Uterus (tissue), 4 donors: Measurements from ENCODE around the gene DCST1. TPM values are rescaled to one million over a fixed set of nuclear protein-coding genes. Genes with fewer than 3 reads are reported as not detected.

ENCODE experiments used
- DNase-seq, 2 donors: peaks; one replicate each; pipeline ENCODE4 v3.0.0-alpha.2; 2019 to 2020
- H3K27ac ChIP-seq, 2 donors: fragments of 200-600 bp; sonication (generic); 1 replicate in 1 of 2; 2 replicates in 1 of 2; pipeline ENCODE4 v1.5.1; 2016 to 2018
- H3K27me3 ChIP-seq, 2 donors: fragments of 200-600 bp; sonication (generic); one replicate each; pipeline ENCODE4 v1.5.1; 2018 to 2019; ENCODE audit warnings: control low read depth in 1 of 2
- H3K36me3 ChIP-seq, 2 donors: fragments of 200-600 bp; sonication (generic); one replicate each; pipeline ENCODE4 v1.5.1; 2019; ENCODE audit warnings: control low read depth in 1 of 2
- H3K4me1 ChIP-seq, 2 donors: fragments of 200-600 bp; sonication (generic); one replicate each; pipeline ENCODE4 v1.5.1; 2018 to 2019; ENCODE audit warnings: control low read depth in 1 of 2
- H3K4me3 ChIP-seq, 2 donors: fragments of 200-600 bp; sonication (generic); 1 replicate in 1 of 2; 2 replicates in 1 of 2; pipeline ENCODE4 v1.5.1; 2018 to 2019; ENCODE audit warnings: mild to moderate bottlenecking in 1 of 2
- H3K9me3 ChIP-seq, 2 donors: fragments of 200-600 bp; sonication (generic); one replicate each; pipeline ENCODE4 v1.5.1; 2019; ENCODE audit warnings: control low read depth in 1 of 2
- CTCF ChIP-seq, 4 experiments: fragments of 200-600 bp in 2 of 4; fragments of 450-650 bp in 2 of 4; sonication (generic) in 2 of 4; IDR thresholded peaks; one replicate each; pipeline ENCODE4 v1.5.1; 2016 to 2019; ENCODE audit warnings: antibody characterized with exemption in 4 of 4, mild to moderate bottlenecking in 2 of 4, moderate library complexity in 1 of 4
- POLR2A ChIP-seq, 2 donors: fragments of 450-650 bp; IDR thresholded peaks; one replicate each; pipeline ENCODE4 v1.6.1; 2016; ENCODE audit warnings: antibody characterized with exemption in 2 of 2, mild to moderate bottlenecking in 1 of 2, moderate library complexity in 1 of 2
- intact Hi-C: fragments of 100-400 bp; cut with DNase I; formaldehyde crosslinking; loops from one replicate; pipeline ENCODE4 v1.15.1; 2023; ENCODE audit warnings: low total_unique reads
- total RNA-seq, 4 donors: library from RNA; depleted of rRNA in 3 of 4; stranded (reverse); fragments of >200 nt in 3 of 4; gene quantifications; one replicate each; pipeline versions ENCODE4 v1.1.0 to v1.2.4, GENCODE V29; 2014 to 2023
- donor health status: DM: yes; HTN: yes; CAD: no.

DCST1 gene
- total RNA-seq, 4 donors from 2014 or later: 1.1 to 3.5 TPM; not detected in 2

- no peak for TF ChIP-seq POLR2A (IDR thresholded peaks at IDR 0.05)
- no peak for TF ChIP-seq CTCF (IDR thresholded peaks at IDR 0.05)
- peaks cover 0 to 10% of the 10 kb centered on the region in 2 donors for H3K4me1 ChIP-seq
- DNase-seq: no peak
- H3K4me3 ChIP-seq: no peak overlapping the region
- no peaks in the 10 kb centered on the region for H3K36me3 ChIP-seq
- H3K27ac ChIP-seq: no peak overlapping the region
- H3K27me3 ChIP-seq: no peaks in the 10 kb centered on the region
- H3K9me3 ChIP-seq: no peaks in the 10 kb centered on the region
- intact Hi-C loops: no loop called here
These were observed 11.3 kb upstream of the DCST1 start for GRCh38 chr1:155022136-155022926.

GRCh38 chr1:155022927-155023236 is 10.7 kb upstream of the DCST1 start:
- DNase-seq: no peak
- Histone ChIP-seq H3K27ac (no peak overlapping the region), H3K4me3 (no peak overlapping the region), H3K4me1 (peaks cover 0 to 6% of the 10 kb centered on the region in 2 donors), H3K36me3 (no peaks in the 10 kb centered on the region), H3K9me3 (no peaks in the 10 kb centered on the region), H3K27me3 (no peaks in the 10 kb centered on the region)
- TF ChIP-seq CTCF (IDR thresholded peaks at IDR 0.05) (no peak), POLR2A (IDR thresholded peaks at IDR 0.05) (no peak)
- intact Hi-C loops: no loop called here

GRCh38 chr1:155023627-155024026 is 10.0 kb upstream of the DCST1 start:
- Histone ChIP-seq H3K9me3 (no peaks in the 10 kb centered on the region), H3K4me1 (no peaks in the 10 kb centered on the region), H3K36me3 (no peaks in the 10 kb centered on the region), H3K27ac (no peak overlapping the region), H3K4me3 (no peak overlapping the region), H3K27me3 (no peaks in the 10 kb centered on the region)
- intact Hi-C loops: no loop called here
- DNase-seq: no peak
- TF ChIP-seq CTCF (IDR thresholded peaks at IDR 0.05): no peak
- no peak for TF ChIP-seq POLR2A (IDR thresholded peaks at IDR 0.05)

- no peak for DNase-seq
- Histone ChIP-seq H3K9me3 (no peaks in the 10 kb centered on the region), H3K27me3 (no peaks in the 10 kb centered on the region), H3K36me3 (no peaks in the 10 kb centered on the region), H3K4me3 (no peak overlapping the region), H3K27ac (no peak overlapping the region), H3K4me1 (no peaks in the 10 kb centered on the region)
- intact Hi-C loops: no loop called here
- TF ChIP-seq CTCF (IDR thresholded peaks at IDR 0.05) (no peak), POLR2A (IDR thresholded peaks at IDR 0.05) (no peak)
These were observed 9.3 kb upstream of the DCST1 start for GRCh38 chr1:155024315-155024714.

- no peak for DNase-seq
- TF ChIP-seq POLR2A (IDR thresholded peaks at IDR 0.05) (no peak), CTCF (IDR thresholded peaks at IDR 0.05) (no peak)
- H3K9me3 ChIP-seq: no peaks in the 10 kb centered on the region
- no peaks in the 10 kb centered on the region for H3K36me3 ChIP-seq
- H3K4me1 ChIP-seq: no peaks in the 10 kb centered on the region
- intact Hi-C loops: no loop called here
- H3K27ac ChIP-seq: no peak overlapping the region
- H3K27me3 ChIP-seq: no peaks in the 10 kb centered on the region
- H3K4me3 ChIP-seq: no peak overlapping the region
These were observed 7.5 kb upstream of the DCST1 start for GRCh38 chr1:155026154-155026553.
